ENCODE measurements around the gene VN1R5. TPM values are rescaled to one million over a fixed set of nuclear protein-coding genes. Genes with fewer than 3 reads are reported as not detected.

The VN1R5 gene
- total and polyA plus RNA-seq, 2 of the 4 experiments (the other 2 are of a cell fraction), result not detected

- Histone ChIP-seq H3K14ac (replicated peaks; ENCODE audit: low read depth, low read length) (no peak overlapping the region), H2BK15ac (ENCODE audit: low read depth, low read length) (no peak overlapping the region), H4K8ac (ENCODE audit: low read depth in 2 of 2, low read length in 2 of 2) (no peak overlapping the region), H2BK120ac (ENCODE audit: low read depth, low read length) (no peak overlapping the region), H3K4me2 (ENCODE audit: low read depth, low read length) (no peak overlapping the region), H4K5ac (ENCODE audit: low read depth, low read length) (no peak overlapping the region), H2BK20ac (ENCODE audit: low read depth, low read length) (no peak overlapping the region), H4K91ac (ENCODE audit: insufficient read depth, low read depth, low read length) (no peak overlapping the region), H2AK9ac (replicated peaks; ENCODE audit: low read depth, low read length, poor library complexity) (no peak overlapping the region), H4K20me1 (ENCODE audit: insufficient read depth, low read length) (no peaks in the 10 kb centered on the region), H3K4ac (ENCODE audit: low read depth, low read length) (no peak overlapping the region), H2AK5ac (ENCODE audit: low read depth, low read length) (no peak overlapping the region), H3K9me3 (ENCODE audit: control insufficient read depth, insufficient read depth, low read length) (no peaks in the 10 kb centered on the region), H2AFZ (replicated peaks; ENCODE audit: low read length, poor library complexity) (no peak overlapping the region), H3K18ac (ENCODE audit: low read depth, low read length) (no peak overlapping the region), H3K9me1 (ENCODE audit: insufficient read depth, low read length) (no peaks in the 10 kb centered on the region), H3K4me1 (ENCODE audit: control insufficient read depth, insufficient read depth, low read length) (no peaks in the 10 kb centered on the region), H3K36me3 (ENCODE audit: control insufficient read depth, insufficient read depth, low read length) (no peaks in the 10 kb centered on the region), H3K56ac (ENCODE audit: extremely low read depth, insufficient read depth, low read length) (no peak overlapping the region), H2BK5ac (ENCODE audit: low read depth, low read length, poor library complexity, severe bottlenecking) (no peak overlapping the region), H3K23ac (ENCODE audit: low read depth, low read length) (no peak overlapping the region), H3K79me1 (ENCODE audit: low read depth in 1 of 2, low read length in 2 of 2) (no peaks in the 10 kb centered on the region), H3K27ac (ENCODE audit: insufficient read depth, low read length) (no peak overlapping the region), H3K9ac (ENCODE audit: low read depth, low read length) (no peak overlapping the region), H3K27me3 (ENCODE audit: control insufficient read depth, insufficient read depth, low read length) (no peaks in the 10 kb centered on the region), H3K4me3 (ENCODE audit: insufficient read depth, low read depth, low read length) (no peak overlapping the region)
- POLR2A ChIA-PET (ENCODE audit: unreplicated experiment), result no interaction called here
- 100% methylated on average over 1 of the region's 5 CpGs; no CpG with 5 or more reads in 1 of the 2 experiments for WGBS, 2 experiments (ENCODE audit: extremely low coverage in 2 of 2, insufficient read length in 1 of 2)
- dilution Hi-C loops (cut with HindIII; ENCODE audit: low sequenced_read_pairs, unreplicated experiment) (no loop called here), intact Hi-C loops (cut with micrococcal nuclease) (no loop called here), in situ Hi-C loops (cut with MboI; ENCODE audit: low sequenced_read_pairs) (no loop called here)
- DNase-seq (peak; percentile 31), ATAC-seq (ENCODE audit: low read depth) (no peak)
- no peak for TF ChIP-seq RCOR1 (IDR thresholded peaks at IDR 0.05; ENCODE audit: insufficient replicate concordance, low read length)
- no peak for TF ChIP-seq RAD21 (IDR thresholded peaks at IDR 0.05; ENCODE audit: low read length)
- no peak for TF ChIP-seq FOS (IDR thresholded peaks at IDR 0.05; ENCODE audit: low read depth, low read length)
- TF ChIP-seq NFE2L2 (IDR thresholded peaks at IDR 0.05; ENCODE audit: low read depth, low read length), result no peak
- TF ChIP-seq USF2 (IDR thresholded peaks at IDR 0.05; ENCODE audit: low read depth, low read length), result no peak
- TF ChIP-seq, protein P1, sequence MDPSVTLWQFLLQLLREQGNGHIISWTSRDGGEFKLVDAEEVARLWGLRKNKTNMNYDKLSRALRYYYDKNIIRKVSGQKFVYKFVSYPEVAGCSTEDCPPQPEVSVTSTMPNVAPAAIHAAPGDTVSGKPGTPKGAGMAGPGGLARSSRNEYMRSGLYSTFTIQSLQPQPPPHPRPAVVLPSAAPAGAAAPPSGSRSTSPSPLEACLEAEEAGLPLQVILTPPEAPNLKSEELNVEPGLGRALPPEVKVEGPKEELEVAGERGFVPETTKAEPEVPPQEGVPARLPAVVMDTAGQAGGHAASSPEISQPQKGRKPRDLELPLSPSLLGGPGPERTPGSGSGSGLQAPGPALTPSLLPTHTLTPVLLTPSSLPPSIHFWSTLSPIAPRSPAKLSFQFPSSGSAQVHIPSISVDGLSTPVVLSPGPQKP (IDR thresholded peaks at IDR 0.05; ENCODE audit: borderline replicate concordance, low read depth, low read length), result no peak
- no peak for TF ChIP-seq POLR2A (IDR thresholded peaks at IDR 0.05; ENCODE audit: low read depth, low read length)
- TF ChIP-seq, protein P2, sequence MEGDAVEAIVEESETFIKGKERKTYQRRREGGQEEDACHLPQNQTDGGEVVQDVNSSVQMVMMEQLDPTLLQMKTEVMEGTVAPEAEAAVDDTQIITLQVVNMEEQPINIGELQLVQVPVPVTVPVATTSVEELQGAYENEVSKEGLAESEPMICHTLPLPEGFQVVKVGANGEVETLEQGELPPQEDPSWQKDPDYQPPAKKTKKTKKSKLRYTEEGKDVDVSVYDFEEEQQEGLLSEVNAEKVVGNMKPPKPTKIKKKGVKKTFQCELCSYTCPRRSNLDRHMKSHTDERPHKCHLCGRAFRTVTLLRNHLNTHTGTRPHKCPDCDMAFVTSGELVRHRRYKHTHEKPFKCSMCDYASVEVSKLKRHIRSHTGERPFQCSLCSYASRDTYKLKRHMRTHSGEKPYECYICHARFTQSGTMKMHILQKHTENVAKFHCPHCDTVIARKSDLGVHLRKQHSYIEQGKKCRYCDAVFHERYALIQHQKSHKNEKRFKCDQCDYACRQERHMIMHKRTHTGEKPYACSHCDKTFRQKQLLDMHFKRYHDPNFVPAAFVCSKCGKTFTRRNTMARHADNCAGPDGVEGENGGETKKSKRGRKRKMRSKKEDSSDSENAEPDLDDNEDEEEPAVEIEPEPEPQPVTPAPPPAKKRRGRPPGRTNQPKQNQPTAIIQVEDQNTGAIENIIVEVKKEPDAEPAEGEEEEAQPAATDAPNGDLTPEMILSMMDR (conservative IDR thresholded peaks at IDR 0.05; ENCODE audit: low read depth, low read length), result no peak
- no peak for TF ChIP-seq RFX5 (IDR thresholded peaks at IDR 0.05; ENCODE audit: low read depth, low read length)
- no peak for TF ChIP-seq SMC3 (IDR thresholded peaks at IDR 0.05; ENCODE audit: low read depth, low read length)
- no peak for TF ChIP-seq CEBPB (IDR thresholded peaks at IDR 0.05; ENCODE audit: low read depth, low read length)
- no peak for TF ChIP-seq CHD1 (IDR thresholded peaks at IDR 0.05; ENCODE audit: low read depth, low read length)
- no peak for TF ChIP-seq MAFK (IDR thresholded peaks at IDR 0.05; ENCODE audit: low read depth, low read length)
- no peak for TF ChIP-seq BHLHE40 (IDR thresholded peaks at IDR 0.05; ENCODE audit: low read depth, low read length)
- no peak for TF ChIP-seq MXI1 (IDR thresholded peaks at IDR 0.05; ENCODE audit: borderline replicate concordance, low read depth, low read length)
- BruUV-seq (replicated peaks), result no TSS peak
- CTCF ChIA-PET, result no interaction called here
Observed at GRCh38 chr1:247266053-247266452, 10.2 kb downstream of the VN1R5 start.
